ENCODE results near the gene MYO10.

Gene MYO10

GRCh38 chr5:16886793-16887345 is 49.2 kb downstream of the MYO10 start:
- Histone ChIP-seq H3K27ac (ENCODE audit: low read depth, low read length, severe bottlenecking) (no peak overlapping the region), H3K4me1 (ENCODE audit: control insufficient read depth, insufficient read depth, low read length, poor library complexity, severe bottlenecking) (peaks cover 55% of the 10 kb centered on the region), H3K4me3 (ENCODE audit: extremely low read depth, insufficient read depth, low read length, poor library complexity, severe bottlenecking) (no peak overlapping the region), H3K36me3 (ENCODE audit: control insufficient read depth, insufficient read depth, low read length) (peaks cover 3% of the 10 kb centered on the region), H3K9me3 (ENCODE audit: control insufficient read depth, low read length) (no peaks in the 10 kb centered on the region)
- 90 to 100% methylated on average over 2 to 4 of the region's 8 CpGs for WGBS, 2 experiments (ENCODE audit: insufficient coverage in 2 of 2)

DNA sequence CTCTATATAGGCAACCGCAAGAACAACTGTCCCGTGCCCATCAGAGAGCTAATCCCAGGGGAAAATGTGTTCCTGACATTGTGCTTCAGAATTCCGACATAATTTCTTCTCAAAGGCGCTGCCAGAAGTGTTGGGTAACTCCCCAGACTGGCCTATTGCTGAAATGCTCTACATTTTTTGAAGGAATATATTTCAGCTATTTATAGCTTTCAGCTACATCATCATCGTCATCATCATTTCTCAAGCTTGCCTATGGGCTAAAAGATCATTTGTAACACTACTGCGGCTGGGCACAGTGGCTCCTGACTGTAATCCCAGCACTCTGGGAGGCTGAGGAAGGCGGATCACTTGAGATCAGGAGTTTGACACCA is 49.7 kb downstream of the MYO10 start:
- Histone ChIP-seq H3K4me3 (ENCODE audit: extremely low read depth, insufficient read depth, low read length, poor library complexity, severe bottlenecking) (no peak overlapping the region), H3K36me3 (ENCODE audit: control insufficient read depth, insufficient read depth, low read length) (peaks cover 2% of the 10 kb centered on the region), H3K27ac (ENCODE audit: low read depth, low read length, severe bottlenecking) (no peak overlapping the region), H3K4me1 (ENCODE audit: control insufficient read depth, insufficient read depth, low read length, poor library complexity, severe bottlenecking) (peaks cover 53% of the 10 kb centered on the region), H3K9me3 (ENCODE audit: control insufficient read depth, low read length) (no peaks in the 10 kb centered on the region)
- 94 to 96% methylated on average over 7 of the region's 7 CpGs for WGBS, 2 experiments (ENCODE audit: insufficient coverage in 2 of 2)

DNA sequence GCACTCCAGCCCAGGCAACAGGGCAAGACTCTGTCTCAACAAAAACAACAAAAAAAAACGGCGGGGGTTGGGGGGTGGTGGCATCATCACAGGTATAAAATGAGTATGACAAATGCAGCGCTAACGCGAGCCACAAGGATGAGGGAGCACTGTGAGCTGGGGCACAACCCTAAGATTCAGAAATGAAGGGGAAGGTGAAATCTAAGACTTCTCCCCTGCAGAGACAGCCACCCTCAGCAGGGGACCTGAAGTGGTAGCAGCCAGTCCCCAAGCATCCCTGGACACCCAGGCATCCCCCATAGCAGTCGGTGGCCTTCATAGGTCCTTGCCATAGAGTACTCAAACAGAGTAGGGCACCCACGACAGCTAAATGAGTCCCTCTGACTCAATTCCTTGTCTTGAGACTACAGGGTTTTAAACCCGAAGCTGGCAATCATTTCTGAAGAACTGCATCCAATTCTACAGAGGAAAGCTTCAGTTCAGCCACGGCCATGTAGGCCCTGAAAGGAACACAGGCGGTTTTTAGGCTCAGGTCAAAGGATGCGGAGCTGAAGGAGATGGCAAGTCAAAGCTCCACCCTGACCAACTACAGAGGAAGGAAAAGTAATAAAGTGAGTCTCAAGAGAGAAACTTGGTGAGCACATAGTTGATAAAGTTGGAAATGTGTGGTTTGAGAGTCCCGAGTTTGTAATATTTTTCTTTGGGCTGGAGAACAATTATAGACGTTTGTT is 50.3 kb downstream of the MYO10 start:
- peaks cover 57% of the 10 kb centered on the region for H3K4me1 ChIP-seq (ENCODE audit: control insufficient read depth, insufficient read depth, low read length, poor library complexity, severe bottlenecking)
- peaks cover 2% of the 10 kb centered on the region for H3K36me3 ChIP-seq (ENCODE audit: control insufficient read depth, insufficient read depth, low read length)
- no peak overlapping the region for H3K27ac ChIP-seq (ENCODE audit: low read depth, low read length, severe bottlenecking)
- WGBS, 2 experiments (ENCODE audit: insufficient coverage in 2 of 2), result 94 to 95% methylated on average over 9 to 12 of the region's 13 CpGs
- H3K9me3 ChIP-seq (ENCODE audit: control insufficient read depth, low read length), result no peaks in the 10 kb centered on the region
- no peak overlapping the region for H3K4me3 ChIP-seq (ENCODE audit: extremely low read depth, insufficient read depth, low read length, poor library complexity, severe bottlenecking)

DNA sequence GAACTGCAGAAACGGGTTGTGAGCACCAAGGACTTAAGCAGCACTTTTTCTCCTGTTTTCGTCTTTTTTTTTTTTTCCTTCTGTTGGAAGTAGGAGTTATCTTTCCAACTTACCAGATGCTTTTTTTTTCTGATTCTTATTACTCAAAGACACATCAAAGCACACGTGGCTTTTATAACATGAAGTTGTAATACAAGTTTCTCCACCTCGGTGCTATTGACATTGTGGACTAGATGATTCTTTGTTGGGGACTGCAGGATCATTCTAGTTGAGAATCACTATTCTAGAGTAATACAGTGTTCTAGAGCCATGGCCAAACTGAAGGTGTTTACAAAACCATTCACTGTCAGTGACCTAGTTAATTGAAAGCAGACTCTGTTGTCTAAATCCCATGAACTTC is 51.5 kb downstream of the MYO10 start:
- Histone ChIP-seq H3K27ac (ENCODE audit: low read depth, low read length, severe bottlenecking) (no peak overlapping the region), H3K4me1 (ENCODE audit: control insufficient read depth, insufficient read depth, low read length, poor library complexity, severe bottlenecking) (peaks cover 49% of the 10 kb centered on the region), H3K4me3 (ENCODE audit: extremely low read depth, insufficient read depth, low read length, poor library complexity, severe bottlenecking) (no peak overlapping the region), H3K36me3 (ENCODE audit: control insufficient read depth, insufficient read depth, low read length) (peaks cover 6% of the 10 kb centered on the region), H3K9me3 (ENCODE audit: control insufficient read depth, low read length) (no peaks in the 10 kb centered on the region)
- no CpG with 5 or more reads among the region's 4 CpGs for WGBS, 2 experiments (ENCODE audit: insufficient coverage in 2 of 2)

DNA sequence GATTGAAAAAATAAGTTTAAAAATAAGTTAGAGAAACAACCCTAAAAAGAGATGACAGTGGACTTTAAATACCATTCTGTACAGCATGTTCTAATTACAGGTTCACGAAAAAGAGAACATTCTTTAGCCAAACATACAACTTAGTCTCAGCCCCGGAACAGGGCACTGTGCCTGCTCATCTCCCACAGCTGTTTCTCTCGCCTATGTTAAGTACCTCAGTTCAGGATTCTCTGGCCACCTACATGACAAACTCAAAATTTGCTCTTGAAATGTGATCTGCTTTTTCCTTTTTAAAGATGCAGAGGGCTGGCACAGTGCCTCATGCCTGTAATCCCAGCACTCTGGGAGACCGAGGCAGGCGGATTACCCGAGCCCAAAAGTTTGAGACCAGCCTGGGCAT is 52.3 kb downstream of the MYO10 start:
- peaks cover 8% of the 10 kb centered on the region for H3K36me3 ChIP-seq (ENCODE audit: control insufficient read depth, insufficient read depth, low read length)
- no peak overlapping the region for H3K4me3 ChIP-seq (ENCODE audit: extremely low read depth, insufficient read depth, low read length, poor library complexity, severe bottlenecking)
- H3K9me3 ChIP-seq (ENCODE audit: control insufficient read depth, low read length), result no peaks in the 10 kb centered on the region
- H3K27ac ChIP-seq (ENCODE audit: low read depth, low read length, severe bottlenecking), result no peak overlapping the region
- 96 to 99% methylated on average over 6 of the region's 6 CpGs for WGBS, 2 experiments (ENCODE audit: insufficient coverage in 2 of 2)
- peaks cover 44% of the 10 kb centered on the region for H3K4me1 ChIP-seq (ENCODE audit: control insufficient read depth, insufficient read depth, low read length, poor library complexity, severe bottlenecking)

DNA sequence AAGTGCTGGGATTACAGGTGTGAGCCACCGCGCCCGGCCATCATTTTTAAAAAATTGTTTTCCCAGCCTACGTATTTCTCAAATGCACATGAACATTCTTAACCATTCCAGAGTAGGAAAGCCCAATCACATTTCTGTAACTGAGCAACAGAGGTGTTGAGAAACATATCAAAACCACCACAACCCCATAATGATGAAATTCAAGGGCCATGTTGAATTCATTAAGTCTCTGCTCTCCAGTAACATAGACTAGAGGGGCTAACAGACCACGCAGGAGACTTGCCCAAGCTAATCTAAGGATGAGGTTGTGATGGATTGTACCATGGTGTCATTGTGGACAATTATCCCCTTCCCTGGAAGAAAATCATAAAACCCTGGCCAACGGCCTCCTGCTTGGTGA is 52.9 kb downstream of the MYO10 start:
- WGBS, 2 experiments (ENCODE audit: insufficient coverage in 2 of 2), result 92 to 96% methylated on average over 5 of the region's 6 CpGs
- peaks cover 39% of the 10 kb centered on the region for H3K4me1 ChIP-seq (ENCODE audit: control insufficient read depth, insufficient read depth, low read length, poor library complexity, severe bottlenecking)
- H3K4me3 ChIP-seq (ENCODE audit: extremely low read depth, insufficient read depth, low read length, poor library complexity, severe bottlenecking), result no peak overlapping the region
- H3K27ac ChIP-seq (ENCODE audit: low read depth, low read length, severe bottlenecking), result no peak overlapping the region
- H3K36me3 ChIP-seq (ENCODE audit: control insufficient read depth, insufficient read depth, low read length), result peaks cover 14% of the 10 kb centered on the region
- no peaks in the 10 kb centered on the region for H3K9me3 ChIP-seq (ENCODE audit: control insufficient read depth, low read length)

DNA sequence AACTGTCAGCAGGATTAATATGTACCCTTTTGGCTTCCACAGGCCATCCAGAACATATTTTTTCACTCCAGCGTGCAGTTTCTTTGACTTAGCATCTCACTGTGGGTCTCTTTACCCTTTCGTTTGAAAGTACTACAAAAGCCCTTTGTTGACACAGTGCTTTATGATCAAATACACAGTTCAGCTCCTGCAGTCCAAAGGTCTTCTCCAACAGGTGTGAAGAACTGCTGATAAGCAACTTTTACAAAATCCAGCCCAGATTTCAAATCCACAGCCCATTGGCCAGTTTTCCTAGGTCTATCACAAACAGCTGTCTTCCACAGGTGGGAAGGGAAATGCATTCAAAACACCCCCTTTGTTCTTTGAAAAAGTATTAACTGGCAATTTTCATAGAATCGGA is 54.8 kb downstream of the MYO10 start:
- H3K4me1 ChIP-seq (ENCODE audit: control insufficient read depth, insufficient read depth, low read length, poor library complexity, severe bottlenecking), result peaks cover 26% of the 10 kb centered on the region
- H3K27ac ChIP-seq (ENCODE audit: low read depth, low read length, severe bottlenecking), result no peak overlapping the region
- 83 to 89% methylated on average over 2 of the region's 3 CpGs for WGBS, 2 experiments (ENCODE audit: insufficient coverage in 2 of 2)
- H3K4me3 ChIP-seq (ENCODE audit: extremely low read depth, insufficient read depth, low read length, poor library complexity, severe bottlenecking), result no peak overlapping the region
- peaks cover 33% of the 10 kb centered on the region for H3K36me3 ChIP-seq (ENCODE audit: control insufficient read depth, insufficient read depth, low read length)
- no peaks in the 10 kb centered on the region for H3K9me3 ChIP-seq (ENCODE audit: control insufficient read depth, low read length)

DNA sequence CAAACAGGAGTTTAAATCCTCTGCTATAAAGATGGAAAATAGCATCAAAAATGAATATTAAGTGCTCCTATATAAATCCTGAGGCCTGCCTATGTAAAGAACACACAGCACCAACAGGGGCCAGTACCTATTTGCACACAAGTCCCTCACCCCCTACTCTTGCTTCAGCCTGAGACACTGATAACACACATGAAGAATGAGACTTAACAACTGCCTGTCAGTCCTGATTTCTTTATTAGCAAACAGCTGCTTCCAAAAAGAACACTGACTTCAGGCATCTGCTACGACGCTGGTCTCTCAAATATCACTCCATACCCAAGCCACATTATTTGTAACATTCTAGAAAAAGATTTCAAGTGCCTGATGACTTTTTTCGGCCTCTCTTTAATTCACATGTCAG is 55.5 kb downstream of the MYO10 start:
- Histone ChIP-seq H3K9me3 (ENCODE audit: control insufficient read depth, low read length) (peaks cover 3% of the 10 kb centered on the region), H3K4me1 (ENCODE audit: control insufficient read depth, insufficient read depth, low read length, poor library complexity, severe bottlenecking) (peaks cover 19% of the 10 kb centered on the region), H3K27ac (ENCODE audit: low read depth, low read length, severe bottlenecking) (no peak overlapping the region), H3K36me3 (ENCODE audit: control insufficient read depth, insufficient read depth, low read length) (peaks cover 40% of the 10 kb centered on the region), H3K4me3 (ENCODE audit: extremely low read depth, insufficient read depth, low read length, poor library complexity, severe bottlenecking) (no peak overlapping the region)
- 90 to 92% methylated on average over 2 to 3 of the region's 3 CpGs for WGBS, 2 experiments (ENCODE audit: insufficient coverage in 2 of 2)

- peaks cover 11% of the 10 kb centered on the region for H3K4me1 ChIP-seq (ENCODE audit: control insufficient read depth, insufficient read depth, low read length, poor library complexity, severe bottlenecking)
- 94 to 96% methylated on average over 12 to 13 of the region's 13 CpGs for WGBS, 2 experiments (ENCODE audit: insufficient coverage in 2 of 2)
- no peak overlapping the region for H3K27ac ChIP-seq (ENCODE audit: low read depth, low read length, severe bottlenecking)
- peaks cover 49% of the 10 kb centered on the region for H3K36me3 ChIP-seq (ENCODE audit: control insufficient read depth, insufficient read depth, low read length)
- peaks cover 7% of the 10 kb centered on the region for H3K9me3 ChIP-seq (ENCODE audit: control insufficient read depth, low read length)
- H3K4me3 ChIP-seq (ENCODE audit: extremely low read depth, insufficient read depth, low read length, poor library complexity, severe bottlenecking), result no peak overlapping the region
These were observed 56.4 kb downstream of the MYO10 start for GRCh38 chr5:16879650-16880049.

GRCh38 chr5:16879191-16879590 is 56.9 kb downstream of the MYO10 start:
- Histone ChIP-seq H3K36me3 (ENCODE audit: control insufficient read depth, insufficient read depth, low read length) (peaks cover 54% of the 10 kb centered on the region), H3K4me1 (ENCODE audit: control insufficient read depth, insufficient read depth, low read length, poor library complexity, severe bottlenecking) (peaks cover 7% of the 10 kb centered on the region), H3K9me3 (ENCODE audit: control insufficient read depth, low read length) (peaks cover 7% of the 10 kb centered on the region), H3K27ac (ENCODE audit: low read depth, low read length, severe bottlenecking) (no peak overlapping the region), H3K4me3 (ENCODE audit: extremely low read depth, insufficient read depth, low read length, poor library complexity, severe bottlenecking) (no peak overlapping the region)
- WGBS, 2 experiments (ENCODE audit: insufficient coverage in 2 of 2), result 100% methylated on average over 1 of the region's 1 CpG; no CpG with 5 or more reads in 1 of the 2 experiments

GRCh38 chr5:16877267-16877935 is 58.7 kb downstream of the MYO10 start:
- H3K36me3 ChIP-seq (ENCODE audit: control insufficient read depth, insufficient read depth, low read length), result peaks cover 69% of the 10 kb centered on the region
- WGBS, 2 experiments (ENCODE audit: insufficient coverage in 2 of 2), result 93 to 99% methylated on average over 8 of the region's 9 CpGs
- peaks cover 7% of the 10 kb centered on the region for H3K4me1 ChIP-seq (ENCODE audit: control insufficient read depth, insufficient read depth, low read length, poor library complexity, severe bottlenecking)
- no peak overlapping the region for H3K4me3 ChIP-seq (ENCODE audit: extremely low read depth, insufficient read depth, low read length, poor library complexity, severe bottlenecking)
- H3K27ac ChIP-seq (ENCODE audit: low read depth, low read length, severe bottlenecking), result no peak overlapping the region
- H3K9me3 ChIP-seq (ENCODE audit: control insufficient read depth, low read length), result peaks cover 13% of the 10 kb centered on the region

Data from mesodermal cell (in vitro differentiated cells).